Posterior vena cava (tissue), 2 donors: ENCODE data around the gene AGXT. TPM values are rescaled to one million over a fixed set of nuclear protein-coding genes. Genes with fewer than 3 reads are reported as not detected.

Experiments used
- DNase-seq: peaks from one replicate; pipeline ENCODE4 v3.0.0-alpha.2; 2020; ENCODE audit warnings: low spot score
- intact Hi-C, 2 donors: fragments of 100-400 bp; cut with DNase I; formaldehyde crosslinking; loops; one replicate each; pipeline versions ENCODE4 v1.14.1 to v1.14.2; 2022 to 2023
- total RNA-seq, 2 donors: library from RNA; stranded (reverse); fragmentation: NEBNext Ultra II Directional; extraction: Animal tissue kit (Norgen Biotek cat#: 25700); gene quantifications; one replicate each; pipeline ENCODE4 v1.2.1, GENCODE V29; 2021
- donor health status: DM: yes; HTN: yes; CAD: no.
- donor health status: DM: yes; HTN: yes; CAD: no.

The AGXT gene
- total RNA-seq, 2 donors from 2014 or later = not detected

DNA sequence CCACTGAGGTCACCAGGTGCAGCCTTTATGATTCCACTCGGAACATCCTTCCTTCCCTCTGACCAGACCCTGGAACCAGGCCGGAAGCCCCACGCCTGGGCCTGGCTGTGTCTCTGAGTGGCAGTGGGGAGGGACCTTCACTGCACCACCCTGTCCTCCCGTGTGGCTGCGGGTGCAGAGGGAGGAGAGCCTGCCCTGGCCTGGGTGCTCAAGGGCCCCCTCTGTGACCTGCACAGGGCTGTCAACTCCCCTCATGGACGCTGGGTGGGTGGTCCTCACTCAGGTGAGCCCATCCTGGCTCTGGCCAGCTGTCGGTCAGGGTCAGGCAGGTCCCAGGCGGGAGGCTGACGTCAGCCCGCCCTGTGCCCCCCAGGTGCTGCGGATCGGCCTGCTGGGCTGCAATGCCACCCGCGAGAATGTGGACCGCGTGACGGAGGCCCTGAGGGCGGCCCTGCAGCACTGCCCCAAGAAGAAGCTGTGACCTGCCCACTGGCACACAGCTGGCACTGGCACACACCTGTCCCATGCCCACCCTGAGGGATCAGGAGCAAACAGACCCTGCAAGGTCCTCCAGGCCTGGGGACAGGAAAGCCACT, 9.8 kb downstream of the AGXT start:
- intact Hi-C loops = no loop called here
- DNase-seq = peak; percentile 73

DNA sequence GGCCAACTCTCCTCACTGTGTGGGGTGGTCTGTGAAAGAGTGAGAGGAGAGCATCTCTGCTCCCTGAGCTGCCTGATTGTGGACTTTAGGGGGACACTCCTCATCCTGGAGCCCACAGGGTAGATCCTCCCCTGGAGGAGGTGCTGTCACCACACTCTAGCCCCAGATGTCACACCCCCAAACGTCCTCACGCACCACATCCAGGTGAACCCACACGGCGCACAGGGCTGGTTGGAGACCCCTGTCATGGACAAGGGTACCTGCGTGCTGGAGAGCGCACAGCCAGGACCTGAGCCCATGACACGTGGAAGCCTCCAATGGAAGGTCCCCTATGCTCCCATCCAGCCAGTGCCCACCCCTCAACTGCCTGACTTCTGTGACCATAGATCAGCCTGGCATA, 10.5 kb downstream of the AGXT start:
- peak; percentile 36 for DNase-seq

DNA sequence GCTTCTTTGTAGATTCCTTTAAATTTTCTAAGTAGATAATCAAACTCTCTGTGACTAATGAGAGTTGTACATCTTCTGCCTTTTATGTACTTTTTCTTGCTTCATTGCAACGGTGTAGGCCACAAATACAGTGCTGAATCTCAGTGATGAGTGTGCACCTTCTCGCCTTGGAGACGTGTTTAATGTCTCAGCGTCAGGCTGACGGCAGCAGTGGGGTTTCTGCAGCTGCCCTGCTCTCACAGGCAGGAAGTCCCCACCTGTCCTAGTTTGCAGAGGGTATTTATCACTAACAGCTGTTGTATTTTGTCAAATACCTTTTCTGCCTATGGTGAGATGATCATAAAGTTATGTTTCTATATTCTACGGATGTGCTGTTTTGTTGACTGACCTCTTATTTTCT, 13.3 kb downstream of the AGXT start:
- intact Hi-C loops = no loop called here
- peak; percentile 57 for DNase-seq

More for the DNA sequence above, 10.5 kb downstream of the AGXT start:
- intact Hi-C loops = no loop called here

DNA sequence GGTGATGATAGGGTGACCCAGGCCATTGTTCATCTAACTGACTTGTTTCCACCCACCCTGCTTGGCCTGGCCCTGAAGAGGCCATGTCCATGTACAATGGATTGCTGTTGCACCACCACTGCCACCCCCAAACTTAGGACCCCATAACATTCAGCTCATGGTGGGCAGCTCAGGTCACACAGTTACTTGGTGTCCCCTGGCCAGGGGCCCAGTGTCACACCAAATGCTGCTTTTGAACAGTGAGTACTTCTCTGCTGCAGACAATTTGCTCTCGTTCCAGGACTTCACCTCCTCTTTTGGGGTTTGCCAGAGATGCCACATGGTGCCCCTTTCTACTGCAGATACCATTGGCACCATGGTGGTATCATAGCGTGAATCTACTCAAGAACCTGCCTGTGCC, 15.6 kb downstream of the AGXT start:
- intact Hi-C loops = no loop called here
- DNase-seq = peak; percentile 61

DNA sequence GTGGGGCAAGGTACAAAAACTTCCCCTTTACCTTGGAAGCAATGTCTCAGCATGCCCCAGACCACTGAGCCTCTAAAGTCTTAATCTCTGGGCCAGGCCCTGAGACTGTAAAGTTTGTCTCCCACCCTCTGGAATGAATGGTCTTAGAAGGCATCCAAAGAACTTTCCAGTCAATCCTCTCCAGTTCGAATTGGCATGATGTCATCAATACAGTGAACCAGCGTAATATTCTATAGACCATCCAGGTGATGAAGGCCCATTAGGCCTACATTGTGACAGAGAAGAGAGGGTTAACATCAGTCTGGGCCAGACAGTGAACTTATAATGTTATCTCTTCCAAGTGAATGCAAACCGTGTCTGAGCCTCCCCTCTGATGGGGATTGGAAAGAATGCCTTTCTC, 16.1 kb downstream of the AGXT start:
- intact Hi-C loops = no loop called here
- no peak for DNase-seq

DNA sequence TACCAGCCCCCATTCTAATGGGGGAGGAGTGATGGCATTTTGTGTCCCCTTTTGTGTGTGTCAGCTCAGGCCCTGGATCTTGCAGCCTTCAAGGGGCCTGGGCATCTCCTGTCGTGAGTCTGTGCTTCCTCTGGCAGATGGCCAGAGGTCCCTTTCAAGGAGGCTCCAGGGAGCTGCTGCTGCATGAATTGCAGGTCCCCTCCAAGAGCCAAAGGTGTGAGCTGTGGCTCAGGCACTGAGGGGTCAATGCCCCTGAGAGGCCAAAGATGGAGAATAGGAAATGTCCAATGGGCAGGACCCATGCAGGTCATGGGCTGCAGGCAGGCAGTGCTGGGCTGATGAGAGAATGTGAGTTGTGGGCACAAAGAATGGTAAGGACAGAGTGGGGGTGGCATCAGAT, 16.9 kb downstream of the AGXT start:
- peak; percentile 31 for DNase-seq
- intact Hi-C loops = no loop called here

DNA sequence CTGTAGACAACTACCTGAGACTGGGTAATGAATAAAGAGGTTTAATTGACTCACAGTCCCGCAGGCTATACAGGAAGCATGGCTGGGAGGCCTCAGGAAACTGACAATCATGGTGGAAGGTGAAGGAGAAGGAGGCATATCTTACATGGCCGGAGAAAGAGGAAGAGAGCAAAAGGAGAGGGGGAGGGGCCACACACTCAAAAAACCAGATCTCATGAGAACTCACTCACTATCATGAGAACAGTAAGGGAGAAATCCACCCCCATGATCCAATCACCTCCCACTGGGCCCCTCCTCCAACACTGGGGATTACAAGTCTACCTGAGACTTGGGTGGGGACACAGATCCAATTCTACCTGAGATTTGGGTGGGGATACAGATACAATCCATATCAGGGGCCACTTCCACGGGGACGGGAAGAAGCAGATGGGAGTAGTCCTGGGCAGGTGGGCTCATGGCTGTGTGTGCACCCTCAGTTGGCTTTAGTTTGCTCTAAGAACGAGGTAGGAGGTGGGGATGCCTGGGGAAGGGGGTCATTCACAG, 17.5 kb downstream of the AGXT start:
- intact Hi-C loops = no loop called here
- peak; percentile 7 for DNase-seq

DNA sequence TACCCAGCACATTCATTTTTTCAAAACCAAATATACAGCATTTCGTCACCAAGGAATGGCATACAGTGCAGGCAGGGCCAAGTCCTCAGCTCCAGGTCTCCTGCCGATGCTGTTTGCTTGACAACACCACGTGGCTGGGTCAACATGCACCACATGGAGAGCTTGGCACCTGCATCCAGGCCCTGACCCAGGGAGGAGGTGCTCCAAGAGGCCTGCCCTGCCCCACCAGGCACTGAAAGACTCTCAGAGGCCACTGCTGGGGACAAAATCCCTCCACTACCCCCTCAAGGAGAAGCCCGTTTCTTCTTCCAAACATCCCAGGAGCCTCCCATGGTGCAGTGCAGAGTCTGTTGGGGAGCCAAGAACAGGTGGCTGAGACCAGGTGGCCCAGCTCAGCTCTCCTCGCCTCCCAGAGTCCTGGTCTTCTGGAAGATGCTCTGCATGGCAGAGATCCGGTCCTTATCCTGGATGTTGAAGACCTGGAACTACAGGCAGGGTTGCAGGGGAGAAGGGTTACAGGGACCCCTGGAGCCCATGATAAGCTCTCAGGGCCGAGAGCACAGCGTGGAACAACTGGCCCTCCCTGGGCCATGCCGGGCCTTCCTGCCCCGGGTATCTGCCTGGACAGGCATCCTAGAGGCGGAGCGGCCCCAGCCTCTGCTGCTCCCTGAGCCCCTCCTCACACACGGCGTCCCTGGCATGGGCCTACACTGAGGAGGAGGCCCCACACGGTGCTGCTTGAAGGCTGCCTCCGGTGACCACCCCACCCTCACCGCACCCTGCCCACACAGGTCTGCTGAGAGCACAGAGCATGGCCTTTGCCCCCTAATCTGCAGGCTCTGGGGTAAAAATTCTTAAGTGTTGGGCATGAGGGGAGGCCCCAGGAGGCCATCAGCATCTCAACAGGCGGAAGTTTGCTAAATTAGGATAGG, 18.3 kb downstream of the AGXT start:
- DNase-seq = no peak
- intact Hi-C loops = no loop called here

DNA sequence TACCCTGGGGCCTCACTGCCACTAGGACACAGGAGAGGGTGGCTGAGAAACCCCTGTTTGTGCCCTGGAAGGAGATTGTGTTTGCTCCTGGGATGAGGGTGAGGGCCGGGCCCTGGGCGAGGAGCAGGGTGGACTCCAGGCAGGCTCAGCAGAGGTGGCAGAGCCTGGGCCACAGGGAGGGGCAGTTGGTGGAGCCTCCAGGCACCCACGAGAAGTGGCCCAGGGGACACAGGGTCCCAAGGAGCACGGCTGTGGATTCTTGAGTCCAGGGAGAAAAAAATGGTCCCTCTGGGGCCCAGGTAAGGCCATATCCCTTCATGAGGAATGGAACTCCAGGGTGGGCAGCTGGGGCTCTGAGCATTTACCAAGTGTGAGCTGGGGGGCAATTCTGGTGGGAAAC, 19.0 kb downstream of the AGXT start:
- DNase-seq = no peak
- intact Hi-C loops = no loop called here

DNA sequence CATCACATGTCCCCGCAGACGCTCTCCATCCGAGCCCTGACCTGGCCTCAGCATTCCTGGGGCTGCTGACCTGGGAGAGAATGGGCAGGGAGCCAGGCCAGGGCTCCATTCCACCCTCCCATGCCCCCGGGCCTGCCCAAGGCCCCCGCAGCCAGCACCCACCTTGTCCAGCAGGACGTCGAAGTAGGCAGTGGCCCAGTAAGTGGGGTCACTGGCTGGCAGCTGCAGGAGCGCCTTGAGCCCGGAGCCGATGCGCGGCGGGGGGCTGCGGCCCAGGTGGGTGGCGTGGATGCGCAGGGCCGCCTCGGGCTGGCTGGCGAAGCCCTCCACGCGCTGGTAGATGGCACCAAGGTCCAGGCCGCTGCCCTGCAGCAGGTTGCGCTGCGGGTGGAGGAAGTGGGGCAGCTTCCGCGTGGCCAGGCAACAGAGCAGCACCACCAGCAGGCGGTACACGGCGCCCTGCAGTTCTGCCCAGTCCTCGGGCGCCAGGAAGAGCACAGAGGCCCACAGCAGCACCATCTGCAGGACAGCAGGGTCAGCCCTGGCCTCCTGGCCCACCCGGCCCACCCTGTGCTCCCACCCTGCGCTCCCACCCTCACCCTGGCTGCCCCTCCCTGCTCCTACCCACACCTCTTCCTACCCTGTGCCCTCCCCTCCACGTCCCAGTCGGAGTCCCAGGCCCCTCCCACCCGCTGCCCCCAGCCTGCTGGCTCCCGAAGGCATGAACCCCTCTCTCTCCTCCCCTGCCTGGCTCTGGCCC, 19.7 kb downstream of the AGXT start:
- no peak for DNase-seq
- intact Hi-C loops = no loop called here

DNA sequence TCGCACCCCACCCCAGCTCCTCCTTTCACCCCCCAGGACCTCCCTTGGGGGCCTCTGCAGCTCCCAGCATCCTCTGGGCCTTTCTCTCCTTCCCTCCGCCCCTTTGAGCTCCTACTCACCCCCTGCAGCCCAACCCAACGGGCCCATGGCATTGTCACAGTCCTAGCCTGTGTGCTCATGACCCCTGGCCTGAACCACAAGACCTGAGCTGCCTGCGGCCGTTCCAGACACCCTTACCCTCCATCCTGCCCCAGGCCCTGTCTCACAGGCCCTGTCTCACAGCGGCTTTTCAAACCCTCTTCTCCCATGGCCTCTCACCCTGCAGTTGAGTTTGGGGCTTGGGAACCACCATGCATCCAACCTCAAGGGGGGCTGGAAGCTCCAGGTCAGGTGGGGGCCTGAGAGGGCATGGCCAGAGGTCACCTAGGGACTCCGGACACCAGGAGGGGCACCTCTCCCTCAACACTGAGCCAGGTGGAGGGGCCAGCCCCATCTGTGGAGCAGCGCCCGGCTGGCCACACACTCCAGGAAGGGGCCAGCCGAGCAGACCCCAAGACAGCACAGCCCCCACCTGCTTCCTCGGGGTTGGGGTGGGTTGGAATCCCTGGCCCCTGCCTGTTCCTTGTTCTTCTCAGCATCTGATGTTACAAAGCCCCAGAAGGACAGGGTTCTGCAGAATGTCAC, 20.4 kb downstream of the AGXT start:
- intact Hi-C loops = no loop called here
- DNase-seq = no peak

DNA sequence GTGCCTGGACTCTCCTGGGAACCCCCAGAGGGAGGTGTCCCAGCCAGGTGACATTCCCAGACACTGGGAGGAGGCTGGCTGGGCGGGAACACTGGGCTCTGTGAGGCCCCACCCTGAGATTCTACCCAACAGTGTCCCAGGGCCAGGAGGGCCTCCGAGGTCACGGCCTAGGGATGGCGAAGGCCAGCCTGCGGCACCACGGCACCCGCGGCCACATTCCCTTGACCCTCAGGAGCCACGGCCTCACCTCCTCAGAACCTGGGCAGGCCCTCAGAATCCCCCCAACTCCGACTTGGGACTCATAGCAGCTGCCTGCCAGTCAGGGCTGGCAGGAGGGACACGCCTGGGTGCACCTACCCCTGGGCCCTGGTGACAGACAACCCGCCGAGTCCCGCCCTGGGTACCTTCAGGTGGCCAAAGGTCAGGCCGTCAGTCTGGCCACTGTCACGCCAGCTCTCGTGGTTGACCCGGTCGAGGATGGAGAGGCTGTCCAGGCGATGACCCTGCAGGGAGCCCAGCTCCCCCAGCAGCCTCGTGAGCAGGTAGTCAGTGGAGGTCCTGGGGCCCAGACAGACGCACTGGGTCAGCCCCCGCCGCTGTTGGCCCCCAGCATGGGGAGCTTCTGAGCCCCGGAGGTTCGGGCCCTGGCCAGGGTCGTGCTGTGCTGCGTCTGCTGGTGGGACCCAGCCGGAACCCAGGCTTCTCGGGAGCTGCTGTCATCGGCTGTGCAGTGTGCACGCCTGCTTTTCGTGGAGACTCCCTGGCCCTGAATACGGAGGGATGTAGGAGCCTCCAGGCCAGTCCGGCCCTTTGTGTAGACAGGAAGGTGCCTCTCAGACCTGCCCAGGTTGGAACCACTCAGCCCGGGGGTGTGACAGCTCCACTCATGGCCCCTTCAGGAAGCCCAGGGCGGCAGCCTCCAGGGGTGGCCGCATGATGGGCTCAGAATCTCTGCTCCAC, 21.3 kb downstream of the AGXT start:
- intact Hi-C loops = no loop called here
- DNase-seq = no peak

DNA sequence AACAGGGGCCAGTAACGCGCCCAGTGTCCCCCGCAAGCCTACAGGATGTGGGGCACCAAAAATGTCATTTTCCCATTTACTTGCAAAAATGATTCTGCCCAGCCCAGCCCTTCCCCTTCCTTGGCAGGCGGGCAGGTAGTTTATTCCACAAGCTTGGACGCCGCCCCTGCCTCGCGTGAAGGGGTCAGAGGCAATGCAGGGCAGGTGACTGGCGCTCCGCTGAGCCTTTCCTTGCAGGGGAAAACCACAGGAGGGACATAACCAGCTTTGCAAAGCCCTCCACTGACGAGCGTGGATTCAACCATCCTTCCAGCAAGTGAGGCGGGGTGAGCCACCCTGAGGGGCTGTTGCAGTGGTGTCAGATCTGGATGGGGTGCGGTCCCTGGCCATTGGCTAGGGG, 22.1 kb downstream of the AGXT start:
- intact Hi-C loops = no loop called here

DNA sequence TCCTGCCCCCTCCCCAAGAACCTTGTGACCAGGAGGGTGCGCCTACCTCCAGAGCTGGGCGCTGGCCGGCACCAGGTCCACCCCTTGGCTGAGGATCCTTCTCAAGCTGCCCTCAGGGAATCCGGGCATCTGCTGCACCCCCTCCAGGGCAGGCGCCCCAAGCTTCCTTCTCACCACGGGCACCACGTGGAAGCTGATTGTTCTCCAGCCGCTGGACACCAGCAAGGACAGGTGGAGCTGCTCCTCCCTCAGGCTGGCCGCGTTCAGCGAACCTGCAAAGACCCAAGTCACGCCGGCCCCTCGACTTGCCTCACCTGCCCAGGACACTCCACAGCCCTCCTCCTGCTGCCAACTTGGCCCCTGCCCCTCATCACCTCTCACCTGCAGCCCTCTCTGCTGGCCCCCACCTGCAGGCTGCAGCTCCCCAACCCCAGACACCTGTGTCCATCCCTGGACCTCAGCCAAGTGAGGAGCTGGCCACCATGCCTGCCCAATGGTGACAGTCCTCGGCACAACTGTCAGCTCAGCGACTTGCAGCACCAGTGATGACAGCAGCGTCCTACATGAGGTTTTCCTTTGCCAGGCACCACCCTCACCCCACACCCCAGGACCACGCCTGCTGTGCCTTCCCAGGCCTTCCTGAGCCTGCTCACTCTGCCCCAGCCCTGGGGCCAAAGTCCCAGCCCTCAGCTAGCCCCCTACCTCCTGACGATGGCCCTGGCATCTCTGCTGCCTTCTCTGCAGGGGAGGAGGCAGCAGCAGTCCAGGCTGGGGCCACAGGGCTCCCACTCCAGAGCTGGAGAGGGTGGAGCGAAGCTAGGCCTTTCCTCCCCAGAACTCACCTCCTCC, 23.1 kb downstream of the AGXT start:
- no peak for DNase-seq
- intact Hi-C loops = no loop called here

More for the DNA sequence above, 22.1 kb downstream of the AGXT start:
- DNase-seq = no peak

DNA sequence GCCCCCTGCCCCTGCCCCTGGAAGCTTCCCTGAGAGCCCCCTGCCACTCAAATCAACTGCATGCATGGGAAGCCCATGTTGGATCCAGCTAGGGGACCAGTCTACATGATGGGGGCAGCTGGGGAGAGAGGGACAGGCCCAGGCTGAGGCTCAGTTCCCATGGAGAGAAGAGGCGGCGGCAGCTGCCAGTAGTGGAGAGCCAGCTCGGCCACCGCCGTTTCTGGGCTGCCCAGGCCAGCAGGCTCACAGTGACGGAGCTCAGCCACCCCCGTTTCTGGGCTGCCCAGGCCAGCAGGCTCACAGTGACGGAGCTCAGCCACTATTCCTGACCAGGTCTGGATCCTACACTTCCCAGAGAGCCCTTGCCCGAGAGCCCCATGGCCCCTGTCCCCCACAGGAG, 23.7 kb downstream of the AGXT start:
- DNase-seq = no peak
- intact Hi-C loops = no loop called here

DNA sequence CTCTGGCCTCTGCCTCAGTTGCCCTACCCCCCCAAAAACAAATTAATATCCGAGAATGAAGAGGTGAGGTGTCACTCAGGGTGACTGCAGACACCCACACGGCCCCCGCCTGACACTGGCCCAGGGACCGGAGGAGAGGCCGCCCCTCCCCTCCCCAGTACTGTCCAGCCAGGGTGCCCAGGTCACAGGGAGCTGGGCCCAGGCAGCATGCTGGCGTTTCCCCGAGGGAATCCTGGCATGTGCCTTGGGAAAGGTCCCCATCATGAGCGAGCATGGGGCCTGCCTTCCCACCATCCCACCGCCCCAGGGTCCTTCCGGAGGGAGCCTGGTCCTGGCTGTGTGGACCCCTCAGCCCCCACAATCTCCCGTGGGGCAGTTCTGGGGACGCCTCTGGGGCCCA, 24.3 kb downstream of the AGXT start:
- DNase-seq = no peak
- intact Hi-C loops = no loop called here

DNA sequence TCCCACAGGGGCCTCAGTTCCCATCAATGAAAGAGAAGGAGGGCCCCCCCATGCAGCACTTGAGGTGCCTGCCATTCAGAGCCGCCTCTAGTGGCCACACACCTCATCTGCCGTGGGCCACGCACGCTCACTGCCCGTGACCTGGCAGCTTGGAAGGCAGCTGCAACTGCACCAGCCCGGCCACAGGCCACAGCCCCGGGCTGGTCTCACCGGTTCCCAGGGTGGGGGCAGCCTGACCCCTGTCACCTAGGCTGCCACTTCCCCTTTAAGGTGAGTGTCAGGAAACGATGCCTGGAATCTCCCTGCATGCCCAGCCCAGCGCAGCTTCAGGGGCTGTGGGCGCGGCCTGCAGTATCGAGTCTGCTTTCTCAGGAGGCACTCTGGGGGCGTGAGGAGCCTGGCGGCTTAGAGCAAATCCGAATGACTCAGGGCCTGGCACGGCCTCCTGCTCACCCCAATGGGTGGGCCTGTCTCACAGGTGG, 24.8 kb downstream of the AGXT start:
- DNase-seq = no peak
- intact Hi-C loops = no loop called here
